Measurements from ENCODE around the gene COPE. TPM values are rescaled to one million over a fixed set of nuclear protein-coding genes. Genes with fewer than 3 reads are reported as not detected.

Gene COPE
- polyA plus RNA-seq, 1 donor from 2014 or later = 397 TPM

DNA sequence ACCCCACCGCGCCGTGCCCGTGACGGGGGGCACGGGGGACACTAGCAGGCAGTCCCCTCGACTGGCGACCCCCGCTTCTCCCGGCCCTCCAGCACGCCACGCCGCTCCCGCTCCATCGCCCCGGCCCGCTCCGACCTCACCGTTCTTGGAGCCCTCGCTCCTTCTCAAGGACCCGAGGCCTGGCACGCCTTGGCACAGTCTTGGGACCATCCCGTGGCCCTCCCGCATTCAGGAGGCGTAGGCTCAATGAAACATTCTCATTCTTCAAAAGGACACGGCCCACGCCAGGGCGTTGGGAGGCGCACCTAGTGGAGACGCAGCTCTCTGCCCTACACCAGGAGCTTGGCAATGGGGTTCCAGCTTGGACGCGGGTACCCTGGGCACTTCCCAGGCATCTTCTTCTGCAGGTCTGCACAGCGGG lies 22.8 kb downstream of the COPE start:
- Histone ChIP-seq H3K4me3 (ENCODE audit: low read length) (peak overlapping the region; percentile 61), H3K27me3 (ENCODE audit: insufficient read depth, low read depth, low read length) (no peaks in the 10 kb centered on the region), H3K79me2 (replicated peaks; ENCODE audit: insufficient read depth, low read length) (peaks cover 18% of the 10 kb centered on the region), H3K9ac (ENCODE audit: low read length) (peak overlapping the region; percentile 49), H2AFZ (ENCODE audit: low read depth, low read length) (no peak overlapping the region), H3K4me2 (ENCODE audit: low read length) (no peak overlapping the region), H3K36me3 (ENCODE audit: insufficient read depth, low read length) (no peaks in the 10 kb centered on the region), H4K20me1 (ENCODE audit: insufficient read depth) (no peaks in the 10 kb centered on the region), H3K9me3 (ENCODE audit: low read length) (no peaks in the 10 kb centered on the region), H3F3A (ENCODE audit: insufficient read depth, low read length, poor library complexity, severe bottlenecking) (no peaks in the 10 kb centered on the region), H3K9me2 (ENCODE audit: insufficient read depth, low read length) (no peaks in the 10 kb centered on the region), H3K27ac (ENCODE audit: low read length) (no peak overlapping the region)
- no peak for TF ChIP-seq POLR2AphosphoS5 (IDR thresholded peaks at IDR 0.05)
- TF ChIP-seq, protein P1, sequence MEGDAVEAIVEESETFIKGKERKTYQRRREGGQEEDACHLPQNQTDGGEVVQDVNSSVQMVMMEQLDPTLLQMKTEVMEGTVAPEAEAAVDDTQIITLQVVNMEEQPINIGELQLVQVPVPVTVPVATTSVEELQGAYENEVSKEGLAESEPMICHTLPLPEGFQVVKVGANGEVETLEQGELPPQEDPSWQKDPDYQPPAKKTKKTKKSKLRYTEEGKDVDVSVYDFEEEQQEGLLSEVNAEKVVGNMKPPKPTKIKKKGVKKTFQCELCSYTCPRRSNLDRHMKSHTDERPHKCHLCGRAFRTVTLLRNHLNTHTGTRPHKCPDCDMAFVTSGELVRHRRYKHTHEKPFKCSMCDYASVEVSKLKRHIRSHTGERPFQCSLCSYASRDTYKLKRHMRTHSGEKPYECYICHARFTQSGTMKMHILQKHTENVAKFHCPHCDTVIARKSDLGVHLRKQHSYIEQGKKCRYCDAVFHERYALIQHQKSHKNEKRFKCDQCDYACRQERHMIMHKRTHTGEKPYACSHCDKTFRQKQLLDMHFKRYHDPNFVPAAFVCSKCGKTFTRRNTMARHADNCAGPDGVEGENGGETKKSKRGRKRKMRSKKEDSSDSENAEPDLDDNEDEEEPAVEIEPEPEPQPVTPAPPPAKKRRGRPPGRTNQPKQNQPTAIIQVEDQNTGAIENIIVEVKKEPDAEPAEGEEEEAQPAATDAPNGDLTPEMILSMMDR (IDR thresholded peaks at IDR 0.05; ENCODE audit: poor library complexity, severe bottlenecking) = peak; percentile 19
- no peak for TF ChIP-seq EZH2 (IDR thresholded peaks at IDR 0.05; ENCODE audit: borderline replicate concordance, insufficient read depth, low read length, poor library complexity, severe bottlenecking)
- TF ChIP-seq TAF1 (IDR thresholded peaks at IDR 0.05; ENCODE audit: low read depth) = no peak

DNA sequence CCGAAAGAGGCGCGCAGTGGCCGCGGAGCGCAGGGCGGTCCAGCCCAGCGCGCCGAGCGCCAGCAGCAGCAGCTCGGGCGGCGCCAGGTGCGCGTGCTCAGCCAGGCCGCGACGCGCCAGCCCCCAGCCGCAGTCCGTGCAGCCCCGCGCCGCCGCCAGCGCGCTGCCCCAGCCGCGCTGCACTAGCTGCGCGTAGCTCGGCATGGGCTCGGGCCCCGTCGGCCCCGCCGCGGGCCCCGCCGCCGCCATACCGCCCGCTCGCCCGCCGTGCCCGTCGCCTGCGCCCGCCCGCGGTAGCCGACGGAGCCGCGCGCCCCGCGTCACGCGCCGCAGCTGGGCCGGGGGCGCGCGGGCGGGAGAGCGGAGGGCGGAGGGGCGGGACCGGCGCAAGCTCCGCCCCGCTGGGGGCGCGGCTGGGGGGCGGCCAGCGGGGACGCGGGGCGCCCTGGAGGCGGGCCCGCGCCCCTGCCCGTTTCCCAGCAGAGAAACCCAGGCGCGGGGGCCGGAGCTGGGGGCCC lies 23.3 kb downstream of the COPE start, which contains the start of gene CERS1:
Gene CERS1, minus strand, starts transcription at position 335 of the 518 bp plus-strand sequence. Its CDS starts 86 bp downstream, at position 249.
- Histone ChIP-seq H2AFZ (ENCODE audit: low read depth, low read length) (no peak within 1 kb of the TSS), H3K9ac (ENCODE audit: low read length) (peak within 1 kb of the TSS; percentile 89), H3K27me3 (ENCODE audit: insufficient read depth, low read depth, low read length) (no peaks in the 10 kb centered on the region), H3K4me3 (ENCODE audit: low read length) (peak within 1 kb of the TSS; percentile 98), H4K20me1 (ENCODE audit: insufficient read depth) (no peaks in the 10 kb centered on the region), H3K4me2 (ENCODE audit: low read length) (peak within 1 kb of the TSS; percentile 92), H3K79me2 (replicated peaks; ENCODE audit: insufficient read depth, low read length) (peaks cover 18% of the 10 kb centered on the region), H3K27ac (ENCODE audit: low read length) (peak within 1 kb of the TSS; percentile 83), H3K9me2 (ENCODE audit: insufficient read depth, low read length) (no peaks in the 10 kb centered on the region), H3K36me3 (ENCODE audit: insufficient read depth, low read length) (no peaks in the 10 kb centered on the region), H3F3A (ENCODE audit: insufficient read depth, low read length, poor library complexity, severe bottlenecking) (no peaks in the 10 kb centered on the region), H3K9me3 (ENCODE audit: low read length) (no peaks in the 10 kb centered on the region)
- TF ChIP-seq POLR2AphosphoS5 (IDR thresholded peaks at IDR 0.05) = peak; percentile 75
- TF ChIP-seq EP300 (conservative IDR thresholded peaks at IDR 0.05; ENCODE audit: poor library complexity, severe bottlenecking) = no peak

DNA sequence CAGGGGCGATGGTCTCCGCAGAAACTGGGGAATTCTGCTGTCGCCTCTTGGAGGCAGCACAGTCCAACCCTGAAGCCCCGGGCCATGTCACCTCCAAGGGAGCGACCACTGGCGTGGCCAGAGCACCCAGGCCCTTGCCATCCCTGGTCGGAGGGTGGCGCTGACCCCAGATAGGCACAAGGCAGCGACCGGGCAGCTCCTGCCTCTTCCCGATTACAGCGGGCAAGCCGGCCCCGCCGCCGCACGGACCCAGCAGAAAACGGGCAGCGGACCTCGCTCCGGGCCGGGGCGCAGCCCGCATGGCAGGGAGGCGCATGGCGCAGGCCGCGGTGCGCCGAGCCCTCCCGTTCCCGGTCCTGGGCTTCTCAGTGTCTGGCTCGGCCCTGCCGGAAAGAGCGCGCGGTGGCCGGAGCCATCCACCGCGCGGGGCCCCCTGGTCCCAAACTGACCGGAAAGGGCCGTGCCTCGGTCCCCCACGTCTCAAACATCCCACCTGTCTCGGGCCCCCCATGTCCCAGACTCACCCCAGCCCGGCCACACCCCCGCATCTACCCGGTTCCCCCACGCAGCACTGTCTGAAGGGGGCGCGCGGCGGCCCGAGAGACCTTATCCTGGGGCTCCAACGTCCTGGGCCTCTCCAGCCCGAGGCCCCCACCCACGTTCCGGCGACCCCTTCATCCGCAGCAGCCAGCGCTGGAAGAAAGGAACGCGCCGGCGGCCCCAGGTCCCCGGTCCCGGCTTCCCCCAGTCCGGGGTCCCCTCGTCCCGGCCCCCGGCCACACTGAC lies 24.0 kb downstream of the COPE start:
- H2AFZ ChIP-seq (ENCODE audit: low read depth, low read length) = no peak overlapping the region
- no peaks in the 10 kb centered on the region for H3K9me2 ChIP-seq (ENCODE audit: insufficient read depth, low read length)
- TF ChIP-seq, protein P2, sequence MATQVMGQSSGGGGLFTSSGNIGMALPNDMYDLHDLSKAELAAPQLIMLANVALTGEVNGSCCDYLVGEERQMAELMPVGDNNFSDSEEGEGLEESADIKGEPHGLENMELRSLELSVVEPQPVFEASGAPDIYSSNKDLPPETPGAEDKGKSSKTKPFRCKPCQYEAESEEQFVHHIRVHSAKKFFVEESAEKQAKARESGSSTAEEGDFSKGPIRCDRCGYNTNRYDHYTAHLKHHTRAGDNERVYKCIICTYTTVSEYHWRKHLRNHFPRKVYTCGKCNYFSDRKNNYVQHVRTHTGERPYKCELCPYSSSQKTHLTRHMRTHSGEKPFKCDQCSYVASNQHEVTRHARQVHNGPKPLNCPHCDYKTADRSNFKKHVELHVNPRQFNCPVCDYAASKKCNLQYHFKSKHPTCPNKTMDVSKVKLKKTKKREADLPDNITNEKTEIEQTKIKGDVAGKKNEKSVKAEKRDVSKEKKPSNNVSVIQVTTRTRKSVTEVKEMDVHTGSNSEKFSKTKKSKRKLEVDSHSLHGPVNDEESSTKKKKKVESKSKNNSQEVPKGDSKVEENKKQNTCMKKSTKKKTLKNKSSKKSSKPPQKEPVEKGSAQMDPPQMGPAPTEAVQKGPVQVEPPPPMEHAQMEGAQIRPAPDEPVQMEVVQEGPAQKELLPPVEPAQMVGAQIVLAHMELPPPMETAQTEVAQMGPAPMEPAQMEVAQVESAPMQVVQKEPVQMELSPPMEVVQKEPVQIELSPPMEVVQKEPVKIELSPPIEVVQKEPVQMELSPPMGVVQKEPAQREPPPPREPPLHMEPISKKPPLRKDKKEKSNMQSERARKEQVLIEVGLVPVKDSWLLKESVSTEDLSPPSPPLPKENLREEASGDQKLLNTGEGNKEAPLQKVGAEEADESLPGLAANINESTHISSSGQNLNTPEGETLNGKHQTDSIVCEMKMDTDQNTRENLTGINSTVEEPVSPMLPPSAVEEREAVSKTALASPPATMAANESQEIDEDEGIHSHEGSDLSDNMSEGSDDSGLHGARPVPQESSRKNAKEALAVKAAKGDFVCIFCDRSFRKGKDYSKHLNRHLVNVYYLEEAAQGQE (IDR thresholded peaks at IDR 0.05; ENCODE audit: borderline replicate concordance) = no peak
- TF ChIP-seq RAD21 (conservative IDR thresholded peaks at IDR 0.05) = peak; percentile 51
- TF ChIP-seq SMC3 (conservative IDR thresholded peaks at IDR 0.05; ENCODE audit: poor library complexity) = peak; percentile 54
- TF ChIP-seq TAF1 (IDR thresholded peaks at IDR 0.05; ENCODE audit: low read depth) = no peak
- TF ChIP-seq POLR2AphosphoS5 (IDR thresholded peaks at IDR 0.05) = no peak
- peak; percentile 81 for TF ChIP-seq MXI1 (conservative IDR thresholded peaks at IDR 0.05; ENCODE audit: poor library complexity, severe bottlenecking)
- TF ChIP-seq, protein P1 (IDR thresholded peaks at IDR 0.05; ENCODE audit: poor library complexity, severe bottlenecking) = peak; percentile 67
- H3K4me2 ChIP-seq (ENCODE audit: low read length) = peak overlapping the region; percentile 92
- H3K9ac ChIP-seq (ENCODE audit: low read length) = peak overlapping the region; percentile 89
- H3K36me3 ChIP-seq (ENCODE audit: insufficient read depth, low read length) = no peaks in the 10 kb centered on the region
- no peaks in the 10 kb centered on the region for H4K20me1 ChIP-seq (ENCODE audit: insufficient read depth)
- peak overlapping the region; percentile 98 for H3K4me3 ChIP-seq (ENCODE audit: low read length)
- no peaks in the 10 kb centered on the region for H3K9me3 ChIP-seq (ENCODE audit: low read length)
- no peaks in the 10 kb centered on the region for H3F3A ChIP-seq (ENCODE audit: insufficient read depth, low read length, poor library complexity, severe bottlenecking)
- no peaks in the 10 kb centered on the region for H3K27me3 ChIP-seq (ENCODE audit: insufficient read depth, low read depth, low read length)
- H3K27ac ChIP-seq (ENCODE audit: low read length) = peak overlapping the region; percentile 83
- H3K79me2 ChIP-seq (replicated peaks; ENCODE audit: insufficient read depth, low read length) = peaks cover 18% of the 10 kb centered on the region
